HUES48 (cell line): ENCODE data around the gene LXN.
"Not testable (repeated sequence)": the region's sequence is repeated elsewhere in the genome, so short reads cannot be mapped to it uniquely, and the experiment has no call there.

Source experiments
- H3K27ac ChIP-seq: one replicate; pipeline ENCODE4 v1.7.0; 2013; ENCODE audit warnings: low read depth, low read length, inconsistent platforms
- H3K27me3 ChIP-seq: 2 replicates; pipeline ENCODE4 v1.6.1; 2013; ENCODE audit warnings: mild to moderate bottlenecking, low read length; ENCODE audit not compliant: control insufficient read depth, insufficient read depth
- H3K36me3 ChIP-seq: 2 replicates; pipeline ENCODE4 v1.6.1; 2013; ENCODE audit warnings: low read length; ENCODE audit not compliant: control insufficient read depth, insufficient read depth
- H3K4me1 ChIP-seq: 2 replicates; pipeline ENCODE4 v1.6.1; 2013; ENCODE audit warnings: mild to moderate bottlenecking, low read length; ENCODE audit not compliant: control insufficient read depth, insufficient read depth
- H3K4me3 ChIP-seq: 2 replicates; pipeline ENCODE4 v1.5.1; 2013; ENCODE audit warnings: mild to moderate bottlenecking, low read depth, low read length
- H3K9ac ChIP-seq: 2 replicates; pipeline ENCODE4 v1.6.1; 2013; ENCODE audit warnings: mild to moderate bottlenecking, low read depth, low read length, moderate library complexity
- H3K9me3 ChIP-seq: 2 replicates; pipeline ENCODE4 v1.6.1; 2013; ENCODE audit warnings: low read length; ENCODE audit not compliant: control insufficient read depth, insufficient read depth

Gene LXN

GRCh38 chr3:158702815-158703481 lies 30.5 kb upstream of the LXN start:
- no peaks in the 10 kb centered on the region for H3K9me3 ChIP-seq
- no peak overlapping the region for H3K27ac ChIP-seq
- no peaks in the 10 kb centered on the region for H3K27me3 ChIP-seq
- no peak overlapping the region for H3K4me3 ChIP-seq
- no peaks in the 10 kb centered on the region for H3K4me1 ChIP-seq
- H3K9ac ChIP-seq: no peak overlapping the region
- peaks cover 2% of the 10 kb centered on the region; the same call in 1 of the 2 replicates for H3K36me3 ChIP-seq

GRCh38 chr3:158701420-158702065 lies 29.1 kb upstream of the LXN start:
- Histone ChIP-seq H3K27ac (no peak overlapping the region), H3K9ac (no peak overlapping the region), H3K36me3 (peaks cover 1% of the 10 kb centered on the region; the same call in 1 of the 2 replicates), H3K9me3 (no peaks in the 10 kb centered on the region), H3K4me3 (no peak overlapping the region), H3K27me3 (no peaks in the 10 kb centered on the region), H3K4me1 (no peaks in the 10 kb centered on the region)

GRCh38 chr3:158700559-158700958 lies 28.1 kb upstream of the LXN start:
- Histone ChIP-seq H3K36me3 (peaks cover 3% of the 10 kb centered on the region; the same call in 1 of the 2 replicates), H3K9me3 (no peaks in the 10 kb centered on the region), H3K4me1 (no peaks in the 10 kb centered on the region), H3K4me3 (no peak overlapping the region), H3K27me3 (no peaks in the 10 kb centered on the region), H3K27ac (no peak overlapping the region), H3K9ac (no peak overlapping the region)

GRCh38 chr3:158696618-158697017 lies 24.2 kb upstream of the LXN start:
- Histone ChIP-seq H3K27ac (no peak overlapping the region), H3K36me3 (peaks cover 15% of the 10 kb centered on the region), H3K4me3 (no peak overlapping the region), H3K9me3 (no peaks in the 10 kb centered on the region), H3K9ac (no peak overlapping the region), H3K27me3 (no peaks in the 10 kb centered on the region), H3K4me1 (no peaks in the 10 kb centered on the region)

GRCh38 chr3:158693866-158694456 lies 21.5 kb upstream of the LXN start:
- not testable (repeated sequence) for H3K9ac ChIP-seq, H3K4me1 ChIP-seq, H3K9me3 ChIP-seq, H3K4me3 ChIP-seq, H3K27me3 ChIP-seq, H3K27ac ChIP-seq
- H3K36me3 ChIP-seq: peaks cover 33% of the 10 kb centered on the region

GRCh38 chr3:158685159-158685558 lies 12.7 kb upstream of the LXN start:
- H3K9ac ChIP-seq: no peak overlapping the region
- no peak overlapping the region for H3K27ac ChIP-seq
- H3K9me3 ChIP-seq: no peaks in the 10 kb centered on the region
- H3K27me3 ChIP-seq: no peaks in the 10 kb centered on the region
- peaks cover 22% of the 10 kb centered on the region for H3K36me3 ChIP-seq
- H3K4me1 ChIP-seq: no peaks in the 10 kb centered on the region
- no peak overlapping the region for H3K4me3 ChIP-seq

GRCh38 chr3:158683230-158683962 lies 10.9 kb upstream of the LXN start:
- Histone ChIP-seq H3K27me3 (no peaks in the 10 kb centered on the region), H3K4me1 (no peaks in the 10 kb centered on the region), H3K9ac (no peak overlapping the region), H3K4me3 (no peak overlapping the region), H3K27ac (no peak overlapping the region), H3K36me3 (peaks cover 23% of the 10 kb centered on the region), H3K9me3 (no peaks in the 10 kb centered on the region)

GRCh38 chr3:158680861-158681260 lies 8.4 kb upstream of the LXN start:
- Histone ChIP-seq H3K36me3 (peaks cover 25% of the 10 kb centered on the region), H3K4me3 (no peak overlapping the region), H3K9ac (no peak overlapping the region), H3K4me1 (no peaks in the 10 kb centered on the region), H3K27ac (no peak overlapping the region), H3K9me3 (no peaks in the 10 kb centered on the region), H3K27me3 (no peaks in the 10 kb centered on the region)

- peaks cover 17% of the 10 kb centered on the region for H3K36me3 ChIP-seq
- H3K4me3 ChIP-seq: no peak overlapping the region
- H3K27me3 ChIP-seq: no peaks in the 10 kb centered on the region
- H3K4me1 ChIP-seq: no peaks in the 10 kb centered on the region
- no peak overlapping the region for H3K9ac ChIP-seq
- H3K9me3 ChIP-seq: no peaks in the 10 kb centered on the region
- no peak overlapping the region for H3K27ac ChIP-seq
These were observed 7.1 kb upstream of the LXN start for GRCh38 chr3:158679547-158680000.

GRCh38 chr3:158678687-158679086 lies 6.2 kb upstream of the LXN start:
- Histone ChIP-seq H3K36me3 (peaks cover 13% of the 10 kb centered on the region), H3K27me3 (no peaks in the 10 kb centered on the region), H3K9ac (no peak overlapping the region), H3K4me1 (no peaks in the 10 kb centered on the region), H3K27ac (no peak overlapping the region), H3K9me3 (no peaks in the 10 kb centered on the region), H3K4me3 (no peak overlapping the region)
